Measurements from ENCODE around the gene MCC. TPM values are rescaled to one million over a fixed set of nuclear protein-coding genes. Genes with fewer than 3 reads are reported as not detected.

The MCC gene
- total RNA-seq, 1 donor from 2014 or later, result 33.9 TPM

DNA sequence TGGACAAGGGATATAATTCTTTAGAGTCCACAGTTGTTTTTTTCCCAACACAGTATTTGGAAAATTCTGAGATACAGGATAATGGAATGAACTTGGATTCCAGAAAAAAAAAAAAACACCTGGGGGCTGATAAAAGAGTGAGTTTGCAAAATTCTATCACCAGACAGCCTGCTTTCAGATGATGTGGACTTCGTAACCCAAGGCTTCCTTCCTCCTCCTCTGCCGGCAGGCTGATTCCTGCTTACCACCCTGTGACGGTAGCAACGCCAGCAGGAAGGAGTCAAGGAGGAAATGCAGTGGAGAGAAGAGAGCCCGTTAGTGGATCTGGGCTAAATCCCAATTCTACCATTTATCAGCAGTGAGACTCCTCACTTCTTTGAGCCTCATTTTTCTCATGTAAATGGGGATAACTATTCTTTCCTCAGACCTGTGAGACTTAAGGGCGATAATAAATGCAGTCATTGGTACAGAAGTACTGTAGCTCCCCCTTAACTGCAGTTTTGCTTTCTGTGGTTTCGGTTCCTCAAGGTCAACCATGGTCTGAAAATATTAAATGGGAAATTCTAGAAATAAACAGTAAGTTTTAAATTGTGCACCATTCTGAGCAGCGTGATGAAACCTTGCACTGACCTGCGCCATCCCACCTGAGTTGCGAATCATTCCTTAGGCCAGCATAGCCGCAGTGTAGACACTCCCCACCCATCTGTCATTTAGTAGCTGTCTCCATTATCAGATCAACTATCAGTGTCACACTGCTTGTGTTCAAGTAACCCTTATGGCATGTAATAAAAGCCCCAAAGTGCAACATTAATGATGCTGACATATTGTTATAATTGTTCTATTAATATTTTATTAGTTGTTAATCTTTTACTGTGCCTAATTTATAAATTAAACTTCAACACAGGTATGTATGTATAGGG lies 440.3 kb downstream of the MCC start:
- Mint-ChIP-seq H3K9me3 (no peaks in the 10 kb centered on the region), H3K27ac (no peak overlapping the region), H3K4me3 (no peak overlapping the region), H3K27me3 (ENCODE audit: low read depth) (peaks cover 2% of the 10 kb centered on the region), H3K4me1 (peaks cover 13% of the 10 kb centered on the region), H3K36me3 (peaks cover 28% of the 10 kb centered on the region)
- TF ChIP-seq, protein P1, sequence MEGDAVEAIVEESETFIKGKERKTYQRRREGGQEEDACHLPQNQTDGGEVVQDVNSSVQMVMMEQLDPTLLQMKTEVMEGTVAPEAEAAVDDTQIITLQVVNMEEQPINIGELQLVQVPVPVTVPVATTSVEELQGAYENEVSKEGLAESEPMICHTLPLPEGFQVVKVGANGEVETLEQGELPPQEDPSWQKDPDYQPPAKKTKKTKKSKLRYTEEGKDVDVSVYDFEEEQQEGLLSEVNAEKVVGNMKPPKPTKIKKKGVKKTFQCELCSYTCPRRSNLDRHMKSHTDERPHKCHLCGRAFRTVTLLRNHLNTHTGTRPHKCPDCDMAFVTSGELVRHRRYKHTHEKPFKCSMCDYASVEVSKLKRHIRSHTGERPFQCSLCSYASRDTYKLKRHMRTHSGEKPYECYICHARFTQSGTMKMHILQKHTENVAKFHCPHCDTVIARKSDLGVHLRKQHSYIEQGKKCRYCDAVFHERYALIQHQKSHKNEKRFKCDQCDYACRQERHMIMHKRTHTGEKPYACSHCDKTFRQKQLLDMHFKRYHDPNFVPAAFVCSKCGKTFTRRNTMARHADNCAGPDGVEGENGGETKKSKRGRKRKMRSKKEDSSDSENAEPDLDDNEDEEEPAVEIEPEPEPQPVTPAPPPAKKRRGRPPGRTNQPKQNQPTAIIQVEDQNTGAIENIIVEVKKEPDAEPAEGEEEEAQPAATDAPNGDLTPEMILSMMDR (IDR thresholded peaks at IDR 0.05; ENCODE audit: unreplicated experiment), result no peak
- DNase-seq (ENCODE audit: low spot score in 2 of 2, unreplicated experiment in 2 of 2), result no peak

DNA sequence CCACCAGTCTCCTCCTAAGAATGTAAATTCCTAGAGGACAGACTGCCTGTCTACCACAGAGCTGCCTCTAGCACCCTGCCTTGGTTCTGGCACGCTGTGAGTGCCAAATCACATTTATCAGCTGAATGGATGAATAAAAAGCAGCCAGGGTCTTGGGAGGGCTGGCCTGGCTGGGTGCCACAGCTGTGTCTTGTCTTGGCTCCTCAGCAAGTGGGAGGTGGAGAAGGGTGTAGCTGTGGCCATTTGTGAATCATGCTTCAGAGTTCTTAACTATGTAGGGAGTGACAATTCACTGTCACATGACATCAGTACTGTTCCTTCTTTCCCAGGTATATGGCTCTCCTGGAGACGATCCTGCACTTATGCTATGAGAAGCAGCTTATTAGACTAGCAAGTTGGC lies 441.0 kb downstream of the MCC start:
- H3K4me1 Mint-ChIP-seq, result peaks cover 15% of the 10 kb centered on the region
- peaks cover 2% of the 10 kb centered on the region for H3K27me3 Mint-ChIP-seq (ENCODE audit: low read depth)
- no peak for DNase-seq (ENCODE audit: low spot score in 2 of 2, unreplicated experiment in 2 of 2)
- H3K4me3 Mint-ChIP-seq, result no peak overlapping the region
- no peaks in the 10 kb centered on the region for H3K9me3 Mint-ChIP-seq
- peak overlapping the region; percentile 80 for H3K27ac Mint-ChIP-seq
- peaks cover 26% of the 10 kb centered on the region for H3K36me3 Mint-ChIP-seq
- TF ChIP-seq, protein P1 (IDR thresholded peaks at IDR 0.05; ENCODE audit: unreplicated experiment), result no peak

DNA sequence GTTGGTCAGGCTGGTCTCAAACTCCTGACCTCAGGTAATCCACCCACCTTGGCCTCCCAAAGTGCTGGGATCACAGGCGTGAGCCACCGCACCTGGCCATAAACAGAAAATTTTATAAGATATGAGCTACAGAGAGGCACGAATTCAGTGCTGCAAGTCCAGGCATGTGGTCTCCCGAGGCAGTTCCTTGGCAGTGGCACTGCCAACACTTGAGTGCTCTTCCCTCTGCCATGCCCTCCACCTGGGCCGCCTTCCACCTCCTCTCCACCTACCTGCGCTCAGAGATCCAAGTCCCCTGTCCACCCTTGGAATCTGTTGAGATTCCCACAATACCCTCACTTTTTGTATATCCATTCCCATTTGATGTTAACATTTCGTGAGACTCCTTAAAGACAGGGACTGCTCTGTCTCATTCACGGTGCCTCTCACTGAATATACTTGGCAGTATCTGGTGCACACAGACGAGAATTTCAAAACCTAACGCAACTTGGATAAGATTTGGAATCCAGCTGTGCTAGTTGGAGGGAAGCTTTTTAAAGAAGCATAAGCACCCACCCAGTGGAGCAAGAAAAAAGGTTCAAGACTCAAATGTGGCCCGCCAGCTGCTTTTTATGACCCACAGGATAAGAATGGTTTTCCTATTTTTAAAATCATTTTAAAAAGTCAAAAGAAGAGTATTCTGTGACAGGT lies 443.3 kb downstream of the MCC start:
- TF ChIP-seq, protein P1 (IDR thresholded peaks at IDR 0.05; ENCODE audit: unreplicated experiment), result no peak
- no peak overlapping the region for H3K4me3 Mint-ChIP-seq
- DNase-seq (ENCODE audit: low spot score in 2 of 2, unreplicated experiment in 2 of 2), result no peak
- H3K27ac Mint-ChIP-seq, result no peak overlapping the region
- H3K27me3 Mint-ChIP-seq (ENCODE audit: low read depth), result no peaks in the 10 kb centered on the region
- H3K9me3 Mint-ChIP-seq, result no peaks in the 10 kb centered on the region
- H3K4me1 Mint-ChIP-seq, result peaks cover 15% of the 10 kb centered on the region
- H3K36me3 Mint-ChIP-seq, result peaks cover 27% of the 10 kb centered on the region

DNA sequence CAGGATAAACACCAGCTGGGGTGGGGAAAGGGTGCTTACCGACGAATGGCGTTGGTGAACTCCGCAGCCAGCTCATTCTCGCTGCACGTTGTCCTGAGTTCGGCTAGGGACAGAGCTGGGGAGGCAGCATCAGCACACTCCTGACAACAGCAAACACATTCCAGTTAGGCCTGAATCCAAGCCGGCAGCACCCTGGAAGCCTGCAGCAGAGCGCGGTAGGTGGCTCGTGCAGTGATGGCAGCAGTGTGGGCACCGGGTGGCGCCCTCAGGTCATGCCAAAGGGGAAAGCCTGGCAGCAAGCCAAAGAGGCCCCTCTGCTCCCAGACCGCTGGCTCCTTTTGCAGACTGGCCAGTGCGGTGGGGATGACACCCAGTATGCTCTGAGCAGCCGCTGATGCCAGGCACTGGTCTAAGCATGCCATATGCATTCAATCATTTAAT lies 444.7 kb downstream of the MCC start:
- H3K27ac Mint-ChIP-seq, result no peak overlapping the region
- DNase-seq (ENCODE audit: low spot score in 2 of 2, unreplicated experiment in 2 of 2), result peak in 1 of 2 experiments; percentile 64

DNA sequence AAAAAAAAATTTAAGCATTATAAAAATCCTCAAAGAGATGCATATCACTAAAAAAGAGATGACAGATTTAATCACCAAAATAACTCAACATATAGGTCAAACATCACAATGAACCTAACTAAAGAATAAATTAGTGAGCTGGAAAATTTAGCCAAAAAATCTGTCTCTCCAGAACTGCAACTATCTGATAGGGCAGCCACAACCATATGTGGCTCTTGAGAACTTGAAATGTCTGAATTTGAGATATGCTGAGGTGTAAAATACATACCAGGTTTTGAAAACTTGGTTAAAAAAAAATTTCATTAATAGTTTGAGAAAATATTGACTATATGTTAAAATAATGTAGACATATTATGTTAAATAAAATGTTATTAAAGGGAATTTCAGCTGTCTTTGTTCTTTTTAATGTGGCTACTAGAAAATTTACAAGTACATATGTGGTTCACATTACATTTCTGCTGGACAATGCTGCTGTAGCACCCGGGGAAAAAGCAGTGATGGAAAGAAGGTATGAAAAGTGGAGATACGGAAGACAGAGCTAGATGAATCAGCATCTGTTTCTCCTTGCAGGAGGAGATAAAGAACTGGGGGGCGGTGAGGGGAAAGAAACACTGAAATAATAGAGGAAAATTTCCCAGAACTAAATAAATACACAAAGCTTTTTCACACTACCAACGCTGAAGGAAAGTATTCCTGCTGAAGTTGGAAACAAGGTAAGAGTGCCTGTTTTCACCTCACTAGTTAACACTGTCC lies 445.6 kb downstream of the MCC start:
- Mint-ChIP-seq H3K4me1 (peaks cover 10% of the 10 kb centered on the region), H3K9me3 (no peaks in the 10 kb centered on the region), H3K36me3 (peaks cover 30% of the 10 kb centered on the region), H3K27me3 (ENCODE audit: low read depth) (no peaks in the 10 kb centered on the region), H3K4me3 (no peak overlapping the region), H3K27ac (peak overlapping the region; percentile 10)
- TF ChIP-seq, protein P1 (IDR thresholded peaks at IDR 0.05; ENCODE audit: unreplicated experiment), result no peak
- DNase-seq (ENCODE audit: low spot score in 2 of 2, unreplicated experiment in 2 of 2), result no peak

More for the DNA sequence above, 444.7 kb downstream of the MCC start:
- Mint-ChIP-seq H3K4me3 (no peak overlapping the region), H3K36me3 (peaks cover 22% of the 10 kb centered on the region), H3K4me1 (peaks cover 15% of the 10 kb centered on the region), H3K27me3 (ENCODE audit: low read depth) (no peaks in the 10 kb centered on the region), H3K9me3 (no peaks in the 10 kb centered on the region)
- TF ChIP-seq, protein P1 (IDR thresholded peaks at IDR 0.05; ENCODE audit: unreplicated experiment), result no peak

All from mesothelial cell of epicardium (in vitro differentiated cells).